NCI-H510A (cell line): Measurements from ENCODE around the gene GASK1B.

Experiments
- DNase-seq: peaks from one replicate; lab custom pipeline; 2025; lab: John Stamatoyannopoulos, UW

The GASK1B gene

GRCh38 chr4:158182736-158183135 is 9.9 kb upstream of the GASK1B start:
- no peak for DNase-seq

GRCh38 chr4:158181906-158182305 is 9.1 kb upstream of the GASK1B start:
- DNase-seq: no peak

- DNase-seq: no peak
Measured at GRCh38 chr4:158179465-158179864, 6.6 kb upstream of the GASK1B start.

- no peak for DNase-seq
Measured at GRCh38 chr4:158176776-158177175, 4.0 kb upstream of the GASK1B start.

- no peak for DNase-seq
Measured at GRCh38 chr4:158176108-158176507, 3.3 kb upstream of the GASK1B start.

- no peak for DNase-seq
Measured at GRCh38 chr4:158170691-158171561, 1.9 kb downstream of the GASK1B start.

GRCh38 chr4:158169931-158170690 is 2.7 kb downstream of the GASK1B start:
- no peak for DNase-seq

GRCh38 chr4:158169506-158169905 is 3.3 kb downstream of the GASK1B start:
- no peak for DNase-seq

GRCh38 chr4:158168606-158169005 is 4.2 kb downstream of the GASK1B start:
- DNase-seq: no peak

GRCh38 chr4:158166701-158167100 is 6.1 kb downstream of the GASK1B start:
- no peak for DNase-seq

GRCh38 chr4:158164768-158165213 is 8.0 kb downstream of the GASK1B start:
- no peak for DNase-seq

GRCh38 chr4:158163941-158164767 is 8.7 kb downstream of the GASK1B start:
- DNase-seq: no peak

- DNase-seq: no peak
Measured at GRCh38 chr4:158162631-158163030, 10.2 kb downstream of the GASK1B start.

- DNase-seq: no peak
Measured at GRCh38 chr4:158161551-158162354, 11.1 kb downstream of the GASK1B start.

GRCh38 chr4:158159718-158160094 is 13.1 kb downstream of the GASK1B start:
- no peak for DNase-seq

- no peak for DNase-seq
Measured at GRCh38 chr4:158159054-158159717, 13.6 kb downstream of the GASK1B start.

GRCh38 chr4:158157412-158157811 is 15.4 kb downstream of the GASK1B start:
- DNase-seq: no peak

- no peak for DNase-seq
Measured at GRCh38 chr4:158155656-158156356, 17.0 kb downstream of the GASK1B start.

- no peak for DNase-seq
Measured at GRCh38 chr4:158147151-158147550, 25.7 kb downstream of the GASK1B start.

GRCh38 chr4:158146736-158147135 is 26.1 kb downstream of the GASK1B start:
- DNase-seq: no peak
